GM23338 (cell line): Measurements from ENCODE around the gene SLC30A10.

Experiments used
- CREB1 ChIP-seq: fragments of 250-450 bp; sonication (Bioruptor Pico); IDR thresholded peaks from 2 replicates; pipeline ENCODE4 v1.5.0; 2020; ENCODE audit warnings: low read depth, mild to moderate bottlenecking, moderate library complexity
- EZH2 ChIP-seq: fragments of 200-600 bp; sonication (generic); IDR thresholded peaks from one replicate; pipeline ENCODE4 v1.8.0; 2017; ENCODE audit warnings: antibody characterized with exemption, mild to moderate bottlenecking, low read depth; ENCODE audit not compliant: unreplicated experiment
- EZH2phosphoT487 ChIP-seq: fragments of 200-600 bp; sonication (generic); IDR thresholded peaks from one replicate; pipeline ENCODE4 v1.8.1; 2018; ENCODE audit warnings: antibody characterized with exemption; ENCODE audit not compliant: unreplicated experiment
- JUNB ChIP-seq: IDR thresholded peaks from one replicate; pipeline ENCODE4 v1.6.1; 2016; ENCODE audit warnings: antibody characterized with exemption; ENCODE audit not compliant: unreplicated experiment
- NANOG ChIP-seq: IDR thresholded peaks from 2 replicates; pipeline ENCODE4 v1.6.1; 2016; ENCODE audit warnings: antibody characterized with exemption, borderline replicate concordance
- POLR2AphosphoS5 ChIP-seq: IDR thresholded peaks from 2 replicates; pipeline ENCODE4 v1.6.1; 2016; ENCODE audit warnings: antibody characterized with exemption, low read depth
- ZNF331 ChIP-seq: fragments of 250-450 bp; sonication (Bioruptor Pico); IDR thresholded peaks from 2 replicates; pipeline ENCODE4 v1.5.0; 2020; ENCODE audit warnings: low read depth, mild to moderate bottlenecking, moderate library complexity
- TF ChIP-seq, protein P1 (sequence below), 2 experiments: fragments of 200-600 bp in 1 of 2; sonication (generic) in 1 of 2; conservative IDR thresholded peaks; 2 replicates each; pipeline versions ENCODE4 v1.5.1 to v1.6.1; 2016 to 2017; ENCODE audit warnings: antibody characterized with exemption in 2 of 2, low read depth in 2 of 2, mild to moderate bottlenecking in 2 of 2, moderate library complexity in 1 of 2
- TF ChIP-seq, protein P2 (sequence below): IDR thresholded peaks from 2 replicates; pipeline ENCODE4 v1.6.1; 2016; ENCODE audit warnings: antibody characterized with exemption
- TF ChIP-seq, protein P3 (sequence below): IDR thresholded peaks from one replicate; pipeline ENCODE4 v1.6.1; 2018; ENCODE audit warnings: antibody characterized with exemption; ENCODE audit not compliant: unreplicated experiment

DNA sequence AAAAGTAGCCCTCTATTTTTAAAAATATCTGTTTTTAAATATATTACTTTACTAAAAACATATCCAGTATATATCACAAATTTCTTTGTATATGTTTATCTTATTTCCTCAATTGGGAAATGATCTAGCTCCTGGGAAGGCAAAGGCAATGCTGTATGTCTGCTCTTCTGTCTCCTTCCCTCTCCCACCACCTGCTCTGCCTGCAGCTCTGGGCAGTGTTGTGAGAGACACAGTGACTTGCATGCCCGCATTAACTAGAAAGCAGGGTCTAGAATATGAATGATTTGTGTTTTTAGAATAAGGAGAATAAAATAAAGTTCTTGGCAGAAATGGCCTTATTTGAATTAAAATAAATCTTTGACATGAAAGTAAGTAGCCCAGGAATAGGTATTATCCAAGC lies 11.1 kb downstream of the SLC30A10 start:
- TF ChIP-seq EZH2phosphoT487 = no peak
- TF ChIP-seq, protein P1, sequence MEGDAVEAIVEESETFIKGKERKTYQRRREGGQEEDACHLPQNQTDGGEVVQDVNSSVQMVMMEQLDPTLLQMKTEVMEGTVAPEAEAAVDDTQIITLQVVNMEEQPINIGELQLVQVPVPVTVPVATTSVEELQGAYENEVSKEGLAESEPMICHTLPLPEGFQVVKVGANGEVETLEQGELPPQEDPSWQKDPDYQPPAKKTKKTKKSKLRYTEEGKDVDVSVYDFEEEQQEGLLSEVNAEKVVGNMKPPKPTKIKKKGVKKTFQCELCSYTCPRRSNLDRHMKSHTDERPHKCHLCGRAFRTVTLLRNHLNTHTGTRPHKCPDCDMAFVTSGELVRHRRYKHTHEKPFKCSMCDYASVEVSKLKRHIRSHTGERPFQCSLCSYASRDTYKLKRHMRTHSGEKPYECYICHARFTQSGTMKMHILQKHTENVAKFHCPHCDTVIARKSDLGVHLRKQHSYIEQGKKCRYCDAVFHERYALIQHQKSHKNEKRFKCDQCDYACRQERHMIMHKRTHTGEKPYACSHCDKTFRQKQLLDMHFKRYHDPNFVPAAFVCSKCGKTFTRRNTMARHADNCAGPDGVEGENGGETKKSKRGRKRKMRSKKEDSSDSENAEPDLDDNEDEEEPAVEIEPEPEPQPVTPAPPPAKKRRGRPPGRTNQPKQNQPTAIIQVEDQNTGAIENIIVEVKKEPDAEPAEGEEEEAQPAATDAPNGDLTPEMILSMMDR (conservative IDR thresholded peaks at IDR 0.05; ENCODE audit: low read depth in 2 of 2) = no peak
- TF ChIP-seq ZNF331 = no peak
- TF ChIP-seq EZH2 = no peak
- no peak for TF ChIP-seq POLR2AphosphoS5
- no peak for TF ChIP-seq NANOG
- TF ChIP-seq, protein P2, sequence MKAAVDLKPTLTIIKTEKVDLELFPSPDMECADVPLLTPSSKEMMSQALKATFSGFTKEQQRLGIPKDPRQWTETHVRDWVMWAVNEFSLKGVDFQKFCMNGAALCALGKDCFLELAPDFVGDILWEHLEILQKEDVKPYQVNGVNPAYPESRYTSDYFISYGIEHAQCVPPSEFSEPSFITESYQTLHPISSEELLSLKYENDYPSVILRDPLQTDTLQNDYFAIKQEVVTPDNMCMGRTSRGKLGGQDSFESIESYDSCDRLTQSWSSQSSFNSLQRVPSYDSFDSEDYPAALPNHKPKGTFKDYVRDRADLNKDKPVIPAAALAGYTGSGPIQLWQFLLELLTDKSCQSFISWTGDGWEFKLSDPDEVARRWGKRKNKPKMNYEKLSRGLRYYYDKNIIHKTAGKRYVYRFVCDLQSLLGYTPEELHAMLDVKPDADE = no peak
- TF ChIP-seq JUNB = no peak
- TF ChIP-seq, protein P3, sequence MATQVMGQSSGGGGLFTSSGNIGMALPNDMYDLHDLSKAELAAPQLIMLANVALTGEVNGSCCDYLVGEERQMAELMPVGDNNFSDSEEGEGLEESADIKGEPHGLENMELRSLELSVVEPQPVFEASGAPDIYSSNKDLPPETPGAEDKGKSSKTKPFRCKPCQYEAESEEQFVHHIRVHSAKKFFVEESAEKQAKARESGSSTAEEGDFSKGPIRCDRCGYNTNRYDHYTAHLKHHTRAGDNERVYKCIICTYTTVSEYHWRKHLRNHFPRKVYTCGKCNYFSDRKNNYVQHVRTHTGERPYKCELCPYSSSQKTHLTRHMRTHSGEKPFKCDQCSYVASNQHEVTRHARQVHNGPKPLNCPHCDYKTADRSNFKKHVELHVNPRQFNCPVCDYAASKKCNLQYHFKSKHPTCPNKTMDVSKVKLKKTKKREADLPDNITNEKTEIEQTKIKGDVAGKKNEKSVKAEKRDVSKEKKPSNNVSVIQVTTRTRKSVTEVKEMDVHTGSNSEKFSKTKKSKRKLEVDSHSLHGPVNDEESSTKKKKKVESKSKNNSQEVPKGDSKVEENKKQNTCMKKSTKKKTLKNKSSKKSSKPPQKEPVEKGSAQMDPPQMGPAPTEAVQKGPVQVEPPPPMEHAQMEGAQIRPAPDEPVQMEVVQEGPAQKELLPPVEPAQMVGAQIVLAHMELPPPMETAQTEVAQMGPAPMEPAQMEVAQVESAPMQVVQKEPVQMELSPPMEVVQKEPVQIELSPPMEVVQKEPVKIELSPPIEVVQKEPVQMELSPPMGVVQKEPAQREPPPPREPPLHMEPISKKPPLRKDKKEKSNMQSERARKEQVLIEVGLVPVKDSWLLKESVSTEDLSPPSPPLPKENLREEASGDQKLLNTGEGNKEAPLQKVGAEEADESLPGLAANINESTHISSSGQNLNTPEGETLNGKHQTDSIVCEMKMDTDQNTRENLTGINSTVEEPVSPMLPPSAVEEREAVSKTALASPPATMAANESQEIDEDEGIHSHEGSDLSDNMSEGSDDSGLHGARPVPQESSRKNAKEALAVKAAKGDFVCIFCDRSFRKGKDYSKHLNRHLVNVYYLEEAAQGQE = no peak
- TF ChIP-seq CREB1 = no peak
